Loucy (cell line): ENCODE measurements around the gene CLEC9A.

Experiments used
- EZH2phosphoT487 ChIP-seq: fragments of 200-600 bp; IDR thresholded peaks from 2 replicates; pipeline ENCODE4 v1.6.1; 2018; ENCODE audit warnings: antibody characterized with exemption, mild to moderate bottlenecking, moderate library complexity, borderline replicate concordance
- TF ChIP-seq, protein P1 (sequence below): fragments of 200-600 bp; sonication (generic); conservative IDR thresholded peaks from 2 replicates; pipeline ENCODE4 v1.5.1; 2014; ENCODE audit warnings: mild to moderate bottlenecking, antibody characterized with exemption, low read length

DNA sequence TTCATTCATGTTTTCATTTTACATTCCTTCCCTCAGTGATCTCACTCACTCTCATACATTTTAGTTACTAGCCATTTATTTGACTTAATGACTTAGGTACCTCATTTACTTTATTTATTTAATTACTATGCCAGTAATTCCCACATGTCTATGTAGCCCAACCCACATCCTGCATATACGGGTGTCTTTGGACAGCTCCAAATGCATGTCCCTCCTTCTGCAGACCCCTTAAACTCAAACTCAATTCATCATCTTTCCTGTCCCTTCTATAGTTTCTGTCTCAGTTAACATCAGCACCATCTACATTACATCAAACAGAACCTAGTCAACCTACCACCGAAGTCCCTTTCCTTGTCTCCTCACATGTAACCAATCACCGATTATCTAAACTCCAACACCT lies 65.5 kb downstream of the CLEC9A start:
- TF ChIP-seq, protein P1, sequence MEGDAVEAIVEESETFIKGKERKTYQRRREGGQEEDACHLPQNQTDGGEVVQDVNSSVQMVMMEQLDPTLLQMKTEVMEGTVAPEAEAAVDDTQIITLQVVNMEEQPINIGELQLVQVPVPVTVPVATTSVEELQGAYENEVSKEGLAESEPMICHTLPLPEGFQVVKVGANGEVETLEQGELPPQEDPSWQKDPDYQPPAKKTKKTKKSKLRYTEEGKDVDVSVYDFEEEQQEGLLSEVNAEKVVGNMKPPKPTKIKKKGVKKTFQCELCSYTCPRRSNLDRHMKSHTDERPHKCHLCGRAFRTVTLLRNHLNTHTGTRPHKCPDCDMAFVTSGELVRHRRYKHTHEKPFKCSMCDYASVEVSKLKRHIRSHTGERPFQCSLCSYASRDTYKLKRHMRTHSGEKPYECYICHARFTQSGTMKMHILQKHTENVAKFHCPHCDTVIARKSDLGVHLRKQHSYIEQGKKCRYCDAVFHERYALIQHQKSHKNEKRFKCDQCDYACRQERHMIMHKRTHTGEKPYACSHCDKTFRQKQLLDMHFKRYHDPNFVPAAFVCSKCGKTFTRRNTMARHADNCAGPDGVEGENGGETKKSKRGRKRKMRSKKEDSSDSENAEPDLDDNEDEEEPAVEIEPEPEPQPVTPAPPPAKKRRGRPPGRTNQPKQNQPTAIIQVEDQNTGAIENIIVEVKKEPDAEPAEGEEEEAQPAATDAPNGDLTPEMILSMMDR = no peak
- TF ChIP-seq EZH2phosphoT487 = no peak
